ENCODE results near the gene TMEM45B.

- TF ChIP-seq CTCF (IDR thresholded peaks at IDR 0.05; ENCODE audit: poor library complexity, severe bottlenecking) (no peak), EP300 (conservative IDR thresholded peaks at IDR 0.05; ENCODE audit: poor library complexity, severe bottlenecking) (no peak)
Observed at GRCh38 chr11:129819237-129819636, 3.6 kb downstream of the TMEM45B start.
